GM19372 (cell line): ENCODE results near the gene PDK4.

Experiments
- ATAC-seq: cut with Tn5 transposase; IDR thresholded peaks from one replicate; pipeline ENCODE4 v1.9.1; 2021; ENCODE audit warnings: mild to moderate bottlenecking, low read depth, moderate library complexity; ENCODE audit not compliant: unreplicated experiment

The PDK4 gene

DNA sequence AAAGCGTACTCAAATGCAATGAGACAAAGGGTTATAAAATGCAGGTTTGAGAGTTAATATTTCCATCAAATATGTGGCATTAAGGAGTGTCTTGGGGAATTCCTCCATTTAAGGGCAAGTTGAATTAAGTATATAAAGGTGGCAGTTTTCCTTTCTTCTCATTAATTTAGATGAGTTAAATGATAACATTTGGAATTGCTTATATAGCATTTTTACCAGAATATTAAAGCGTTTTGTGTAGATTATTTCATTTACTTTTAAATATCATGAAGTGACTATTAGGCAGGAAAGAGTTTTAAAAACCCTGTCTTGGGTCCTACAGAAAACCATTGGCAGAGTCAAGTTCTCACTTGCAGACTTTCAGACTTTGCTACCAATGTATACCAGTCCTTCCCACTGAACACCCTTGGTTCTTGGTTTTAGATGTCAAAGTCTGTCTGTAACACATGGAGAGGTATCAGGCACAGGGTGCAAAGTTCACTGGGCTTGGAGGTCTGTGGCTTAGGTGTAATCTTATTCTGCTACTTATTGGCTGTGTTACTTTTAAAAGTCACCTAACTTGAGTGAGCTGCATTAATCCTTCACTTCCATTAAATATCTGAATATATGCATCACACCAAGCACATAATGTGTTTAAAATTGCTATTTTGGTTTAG, 59.5 kb downstream of the PDK4 start:
- no peak for ATAC-seq

DNA sequence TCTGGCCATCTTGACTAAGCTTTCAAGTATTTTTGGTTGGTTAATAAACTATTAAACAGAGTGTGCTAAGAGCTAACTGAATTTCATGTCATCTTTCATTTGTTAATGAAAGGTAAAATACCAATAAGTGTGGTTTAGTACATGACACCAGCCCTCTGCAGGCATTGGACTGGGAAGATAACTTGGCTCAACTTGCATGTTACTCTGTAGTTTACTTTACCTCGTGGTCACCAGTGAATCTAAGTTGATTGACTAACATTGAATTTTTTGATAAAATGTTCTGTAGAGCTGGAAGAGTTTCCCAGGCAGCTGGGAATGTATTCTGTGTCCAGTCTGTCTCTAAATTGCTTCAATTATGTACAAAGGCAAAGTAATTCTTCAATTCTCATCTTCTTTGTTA, 60.7 kb downstream of the PDK4 start:
- ATAC-seq = no peak

DNA sequence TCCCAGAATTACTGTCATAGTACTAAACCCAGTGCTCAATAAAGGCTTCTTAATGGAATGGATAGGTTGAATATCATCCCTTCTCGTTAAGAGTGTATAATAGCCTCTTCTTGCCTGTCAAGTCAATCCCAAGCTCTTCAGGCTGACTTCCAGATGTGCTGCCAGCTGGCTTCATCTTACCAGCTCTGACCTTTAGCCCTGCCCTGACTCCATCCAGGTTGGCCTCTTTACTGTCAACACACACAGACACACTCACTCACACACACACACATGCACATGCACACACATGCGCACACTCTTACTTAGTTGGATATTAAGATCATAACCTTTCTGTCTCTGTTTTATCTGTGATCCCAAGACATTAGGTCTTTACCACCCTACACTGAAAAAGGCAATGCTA, 61.5 kb downstream of the PDK4 start:
- ATAC-seq = no peak
